HepG2 (cell line): ENCODE results near the gene DRC3.

ENCODE experiments used
- CHD2 ChIP-seq: IDR thresholded peaks from 2 replicates; pipeline ENCODE4 v1.6.1; 2011; ENCODE audit warnings: low read depth, low read length, improper control_type of control experiment
- EZH2 ChIP-seq: conservative IDR thresholded peaks from 2 replicates; pipeline ENCODE4 v1.6.1; 2012; ENCODE audit warnings: mild to moderate bottlenecking, low read depth, low read length, moderate library complexity
- HNRNPUL1 ChIP-seq: fragments of 200-400 bp; formaldehyde crosslinking; IDR thresholded peaks from 2 replicates; pipeline ENCODE4 v1.6.1; 2017; ENCODE audit warnings: low read depth, mild to moderate bottlenecking, low read length, moderate library complexity
- NR2F6 ChIP-seq, 2 experiments: IDR thresholded peaks; 2 replicates each; pipeline ENCODE4 v1.6.1; 2016; ENCODE audit warnings: antibody characterized with exemption in 1 of 2, mild to moderate bottlenecking in 1 of 2
- PITX1 ChIP-seq: sonication (generic); formaldehyde crosslinking; IDR thresholded peaks from 2 replicates; pipeline ENCODE4 v1.5.1; 2020; ENCODE audit warnings: mild to moderate bottlenecking, missing genetic modification reagents
- TCF7L2 ChIP-seq: IDR thresholded peaks from 2 replicates; pipeline ENCODE4 v1.6.1; 2011; ENCODE audit warnings: mild to moderate bottlenecking, low read depth, low read length, moderate library complexity
- ZNF264 ChIP-seq: sonication (generic); formaldehyde crosslinking; IDR thresholded peaks from 2 replicates; pipeline ENCODE4 v1.4.0; 2020; ENCODE audit warnings: missing genetic modification reagents
- ZSCAN22 ChIP-seq: sonication (generic); formaldehyde crosslinking; IDR thresholded peaks from 2 replicates; pipeline ENCODE4 v1.4.0; 2020; ENCODE audit warnings: mild to moderate bottlenecking, missing genetic modification reagents
- TF ChIP-seq, protein P1 (sequence below): sonication (generic); formaldehyde crosslinking; IDR thresholded peaks from 2 replicates; pipeline ENCODE4 v1.4.0; 2020; ENCODE audit warnings: mild to moderate bottlenecking, missing genetic modification reagents

DNA sequence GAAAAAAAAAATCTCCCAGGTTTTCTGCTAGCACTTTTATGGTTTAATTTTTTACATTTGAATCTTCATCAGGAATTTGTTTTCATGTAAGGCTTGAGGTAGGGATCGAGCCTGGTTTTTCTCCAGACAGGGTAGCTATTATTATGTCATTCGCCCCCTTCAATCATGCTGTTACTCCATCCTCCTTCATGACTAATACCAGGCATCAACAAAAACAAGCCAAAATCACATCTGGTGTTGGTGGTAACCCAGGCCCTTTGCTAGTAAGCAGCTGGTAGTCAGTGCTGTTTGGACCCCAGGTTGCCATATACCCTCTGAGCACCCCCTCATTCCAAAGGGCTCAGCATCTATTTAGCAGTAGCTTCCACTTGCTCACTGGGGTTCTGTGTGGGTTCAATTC lies 29.5 kb downstream of the DRC3 start:
- TF ChIP-seq ZSCAN22 (CRISPR knock-in tag) = no peak
- no peak for TF ChIP-seq CHD2
- no peak for TF ChIP-seq EZH2
- no peak for TF ChIP-seq ZNF264 (CRISPR knock-in tag)
- no peak for TF ChIP-seq HNRNPUL1
- TF ChIP-seq, protein P1, sequence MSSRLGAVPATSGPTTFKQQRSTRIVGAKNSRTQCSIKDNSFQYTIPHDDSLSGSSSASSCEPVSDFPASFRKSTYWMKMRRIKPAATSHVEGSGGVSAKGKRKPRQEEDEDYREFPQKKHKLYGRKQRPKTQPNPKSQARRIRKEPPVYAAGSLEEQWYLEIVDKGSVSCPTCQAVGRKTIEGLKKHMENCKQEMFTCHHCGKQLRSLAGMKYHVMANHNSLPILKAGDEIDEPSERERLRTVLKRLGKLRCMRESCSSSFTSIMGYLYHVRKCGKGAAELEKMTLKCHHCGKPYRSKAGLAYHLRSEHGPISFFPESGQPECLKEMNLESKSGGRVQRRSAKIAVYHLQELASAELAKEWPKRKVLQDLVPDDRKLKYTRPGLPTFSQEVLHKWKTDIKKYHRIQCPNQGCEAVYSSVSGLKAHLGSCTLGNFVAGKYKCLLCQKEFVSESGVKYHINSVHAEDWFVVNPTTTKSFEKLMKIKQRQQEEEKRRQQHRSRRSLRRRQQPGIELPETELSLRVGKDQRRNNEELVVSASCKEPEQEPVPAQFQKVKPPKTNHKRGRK (CRISPR knock-in tag) = no peak
- TF ChIP-seq NR2F6 (IDR thresholded peaks at IDR 0.05) = no peak
- no peak for TF ChIP-seq NR2F6 (CRISPR knock-in tag; IDR thresholded peaks at IDR 0.05)
- TF ChIP-seq TCF7L2 = no peak
- TF ChIP-seq PITX1 (CRISPR knock-in tag) = no peak
